ENCODE measurements around the gene MTCL1.

MTCL1 gene

DNA sequence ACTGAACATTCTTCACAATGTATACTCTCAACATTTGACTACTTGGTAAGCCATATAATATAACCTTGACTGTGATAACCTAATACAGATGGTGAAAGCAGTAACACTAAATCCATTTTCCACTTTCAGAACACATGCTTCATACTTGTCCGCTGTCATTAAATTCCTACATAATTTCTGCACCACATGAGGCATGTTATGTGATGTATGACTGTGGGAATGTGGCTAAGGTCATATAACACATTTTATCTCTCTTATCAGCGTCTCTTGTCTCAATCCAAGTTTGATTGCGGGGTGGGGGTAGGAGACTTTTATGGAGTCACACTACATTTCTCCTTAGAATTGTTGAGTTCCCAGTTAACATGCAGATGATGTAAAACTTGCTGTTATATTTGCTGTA is 110.9 kb downstream of the MTCL1 start:
- POLR2A ChIA-PET, result interaction anchor here (1.2 kb wide), 1 partner anchor 16 kb away, joined by 7 read pairs; no protein-coding TSS in a partner anchor
- DNase-seq (ENCODE audit: low read depth, low spot score), result no peak
- no peak for TF ChIP-seq CTCF (IDR thresholded peaks at IDR 0.05; ENCODE audit: insufficient read depth, low read length, missing control alignments)
- H3K4me3 ChIP-seq (ENCODE audit: low read depth, low read length), result no peak overlapping the region
- CTCF ChIA-PET, result interaction anchor here (0.9 to 2.3 kb wide), 2 partner anchors 134 to 166 kb away, joined by 3 to 10 read pairs; no protein-coding TSS in a partner anchor

DNA sequence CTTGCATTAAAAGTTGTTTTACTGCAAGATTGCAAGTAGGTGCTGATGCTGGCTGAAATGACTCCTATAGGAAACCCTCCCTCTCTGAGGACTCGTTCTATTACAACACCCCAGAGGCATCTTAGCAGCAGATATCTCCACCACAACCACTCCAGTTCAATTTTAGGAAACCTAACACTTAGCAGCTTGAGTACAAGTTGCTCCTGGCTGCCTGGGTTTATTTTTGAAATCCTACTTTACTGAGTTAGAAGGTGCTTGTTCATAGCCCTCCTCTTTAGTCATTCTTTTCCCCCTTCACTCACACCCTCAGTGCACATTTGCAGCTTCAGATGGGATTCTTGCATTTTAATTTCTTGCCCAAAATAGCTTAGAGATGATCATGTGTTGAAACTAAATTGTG is 111.5 kb downstream of the MTCL1 start:
- ChIA-PET CTCF (interaction anchor here (0.9 to 2.3 kb wide), 4 partner anchors 10 to 171 kb away, joined by 3 to 10 read pairs (median 4); no protein-coding TSS in a partner anchor), POLR2A (interaction anchor here (0.6 to 1.2 kb wide), 3 partner anchors 9 to 17 kb away, joined by 4 to 8 read pairs (median 7); no protein-coding TSS in a partner anchor)
- DNase-seq (ENCODE audit: low read depth, low spot score), result no peak
- TF ChIP-seq CTCF (IDR thresholded peaks at IDR 0.05; ENCODE audit: insufficient read depth, low read length, missing control alignments), result no peak
- no peak overlapping the region for H3K4me3 ChIP-seq (ENCODE audit: low read depth, low read length)

DNA sequence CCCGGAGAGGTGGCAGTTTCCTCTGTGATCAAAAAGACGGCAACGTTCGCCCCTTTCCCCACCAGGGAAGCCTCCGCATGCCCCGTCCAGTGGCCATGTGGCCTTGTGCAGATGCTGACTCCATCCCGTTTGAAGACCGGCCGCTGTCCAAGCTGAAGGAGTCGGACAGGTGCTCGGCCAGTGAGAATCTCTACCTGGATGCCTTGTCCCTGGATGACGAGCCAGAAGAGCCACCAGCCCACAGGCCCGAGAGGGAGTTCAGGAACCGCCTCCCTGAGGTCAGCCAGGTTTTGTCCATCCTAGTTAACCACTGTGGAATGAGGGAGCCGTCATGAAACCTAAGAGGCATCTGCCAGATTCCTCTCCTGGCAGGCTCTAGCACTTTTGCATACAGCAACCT is 113.6 kb downstream of the MTCL1 start:
- POLR2A ChIA-PET, result no interaction called here
- CTCF ChIA-PET, result no interaction called here
- no peak for TF ChIP-seq CTCF (IDR thresholded peaks at IDR 0.05; ENCODE audit: insufficient read depth, low read length, missing control alignments)
- DNase-seq (ENCODE audit: low read depth, low spot score), result no peak
- H3K4me3 ChIP-seq (ENCODE audit: low read depth, low read length), result no peak overlapping the region

GRCh38 chr18:8820396-8821082 is 115.2 kb downstream of the MTCL1 start:
- no peak overlapping the region for H3K4me3 ChIP-seq (ENCODE audit: low read depth, low read length)
- POLR2A ChIA-PET, result no interaction called here
- DNase-seq (ENCODE audit: low read depth, low spot score), result no peak
- no peak for TF ChIP-seq CTCF (IDR thresholded peaks at IDR 0.05; ENCODE audit: insufficient read depth, low read length, missing control alignments)
- CTCF ChIA-PET, result no interaction called here

GRCh38 chr18:8821083-8821465 is 115.7 kb downstream of the MTCL1 start:
- no peak for DNase-seq (ENCODE audit: low read depth, low spot score)
- no peak overlapping the region for H3K4me3 ChIP-seq (ENCODE audit: low read depth, low read length)
- CTCF ChIA-PET, result no interaction called here
- no peak for TF ChIP-seq CTCF (IDR thresholded peaks at IDR 0.05; ENCODE audit: insufficient read depth, low read length, missing control alignments)
- POLR2A ChIA-PET, result no interaction called here

DNA sequence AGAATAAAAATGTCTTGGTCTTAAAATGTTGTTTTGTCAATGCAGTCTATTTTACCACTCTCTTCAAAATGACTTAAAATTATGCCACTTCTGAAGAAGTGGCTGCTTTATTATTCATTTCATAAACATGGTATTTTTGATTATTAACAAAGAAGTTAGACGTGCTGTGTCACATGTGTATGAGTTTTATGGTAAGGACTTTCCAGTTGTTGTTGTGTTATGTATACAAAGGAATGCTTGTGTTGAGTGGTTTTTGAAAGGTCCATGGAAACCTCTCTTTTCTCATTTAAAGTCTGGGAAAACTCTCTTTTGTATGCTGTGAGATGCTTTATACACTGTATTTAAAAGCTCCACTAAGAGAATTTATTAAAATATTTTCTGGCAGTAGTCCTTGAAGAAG is 116.2 kb downstream of the MTCL1 start:
- H3K4me3 ChIP-seq (ENCODE audit: low read depth, low read length), result no peak overlapping the region
- CTCF ChIA-PET, result interaction anchor here (1.7 kb wide), 1 partner anchor 252 kb away, joined by 3 read pairs; no protein-coding TSS in a partner anchor

More for the DNA sequence above, 116.2 kb downstream of the MTCL1 start:
- no peak for DNase-seq (ENCODE audit: low read depth, low spot score)
- POLR2A ChIA-PET, result no interaction called here
- no peak for TF ChIP-seq CTCF (IDR thresholded peaks at IDR 0.05; ENCODE audit: insufficient read depth, low read length, missing control alignments)
